Measurements from ENCODE around the gene HEATR3. TPM values are rescaled to one million over a fixed set of nuclear protein-coding genes. Genes with fewer than 3 reads are reported as not detected.
"Not testable (repeated sequence)": the region's sequence is repeated elsewhere in the genome, so short reads cannot be mapped to it uniquely, and the experiment has no call there.

HEATR3 gene
- total and polyA plus RNA-seq, 2 of the 13 experiments (the other 11 are each of a cell fraction or from before 2014, with no cell fraction given), result 22.4 to 52.4 TPM

- ATAC-seq, result no peak
- ChIA-PET CTCF (ENCODE audit: low intra/inter-chr PET ratio, low total read pairs) (no interaction called here), POLR2A (no interaction called here)
- no peak overlapping the region for H3K27ac ChIP-seq (ENCODE audit: extremely low read length, insufficient read depth, low read length)
- 59% methylated on average over 4 of the region's 4 CpGs for WGBS (ENCODE audit: low lambda C conversion rate)
- no peaks in the 10 kb centered on the region for H3K36me3 ChIP-seq (replicated peaks in 1 of 2; ENCODE audit: control insufficient read depth in 1 of 2, insufficient read depth in 2 of 2, low read length in 2 of 2)
- no peaks in the 10 kb centered on the region for H3K79me2 ChIP-seq (ENCODE audit: insufficient read depth, low read length)
- no peaks in the 10 kb centered on the region for H3K9me3 ChIP-seq (ENCODE audit: low read length)
- H3K27me3 ChIP-seq (ENCODE audit: control insufficient read depth in 1 of 2, insufficient read depth in 2 of 2, low read length in 2 of 2), result no peaks in the 10 kb centered on the region
- peaks cover 2% of the 10 kb centered on the region for H3K4me1 ChIP-seq (ENCODE audit: insufficient read depth, low read length)
- FAIRE-seq, result no peak
- no peak overlapping the region for H3K9ac ChIP-seq (ENCODE audit: insufficient read depth, low read depth, low read length)
- H3K4me2 ChIP-seq (ENCODE audit: low read depth, low read length), result no peak overlapping the region
- BruUV-seq (replicated peaks), result no TSS peak
- H4K20me1 ChIP-seq (ENCODE audit: insufficient read depth, low read length), result no peaks in the 10 kb centered on the region
- no peak overlapping the region for H2AFZ ChIP-seq (ENCODE audit: low read length)
- intact Hi-C loops (cut with micrococcal nuclease; ENCODE audit: unreplicated experiment), result no loop called here
- in situ Hi-C loops (cut with HindIII; ENCODE audit: extremely low pct_ligation_motif_present, low pct_unique_long_range_greater_than_20kb), result no loop called here
- no peak for TF ChIP-seq MXD3 (CRISPR knock-in tag; IDR thresholded peaks at IDR 0.05)
- TF ChIP-seq ZKSCAN5 (CRISPR knock-in tag; IDR thresholded peaks at IDR 0.05), result no peak
- TF ChIP-seq, protein P1, sequence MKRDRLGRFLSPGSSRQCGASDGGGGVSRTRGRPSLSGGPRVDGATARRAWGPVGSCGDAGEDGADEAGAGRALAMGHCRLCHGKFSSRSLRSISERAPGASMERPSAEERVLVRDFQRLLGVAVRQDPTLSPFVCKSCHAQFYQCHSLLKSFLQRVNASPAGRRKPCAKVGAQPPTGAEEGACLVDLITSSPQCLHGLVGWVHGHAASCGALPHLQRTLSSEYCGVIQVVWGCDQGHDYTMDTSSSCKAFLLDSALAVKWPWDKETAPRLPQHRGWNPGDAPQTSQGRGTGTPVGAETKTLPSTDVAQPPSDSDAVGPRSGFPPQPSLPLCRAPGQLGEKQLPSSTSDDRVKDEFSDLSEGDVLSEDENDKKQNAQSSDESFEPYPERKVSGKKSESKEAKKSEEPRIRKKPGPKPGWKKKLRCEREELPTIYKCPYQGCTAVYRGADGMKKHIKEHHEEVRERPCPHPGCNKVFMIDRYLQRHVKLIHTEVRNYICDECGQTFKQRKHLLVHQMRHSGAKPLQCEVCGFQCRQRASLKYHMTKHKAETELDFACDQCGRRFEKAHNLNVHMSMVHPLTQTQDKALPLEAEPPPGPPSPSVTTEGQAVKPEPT (CRISPR knock-in tag; IDR thresholded peaks at IDR 0.05; ENCODE audit: low read depth), result no peak
- no peak for TF ChIP-seq RFXAP (CRISPR knock-in tag; IDR thresholded peaks at IDR 0.05; ENCODE audit: borderline replicate concordance)
- TF ChIP-seq TEF (CRISPR knock-in tag; IDR thresholded peaks at IDR 0.05), result no peak
- no peak for TF ChIP-seq SPEN (CRISPR knock-in tag; IDR thresholded peaks at IDR 0.05; ENCODE audit: low read depth)
- TF ChIP-seq NFKB2 (CRISPR knock-in tag; IDR thresholded peaks at IDR 0.05; ENCODE audit: borderline replicate concordance), result no peak
- TF ChIP-seq HDAC2 (CRISPR knock-in tag; IDR thresholded peaks at IDR 0.05), result no peak
- no peak overlapping the region for H3K4me3 ChIP-seq (replicated peaks in 1 of 3; ENCODE audit: insufficient read depth in 1 of 3, low read depth in 2 of 3, low read length in 3 of 3)
- no peak for DNase-seq (ENCODE audit: low spot score)
Measured at GRCh38 chr16:50126183-50126582, 60.4 kb downstream of the HEATR3 start.

- intact Hi-C loops (cut with micrococcal nuclease; ENCODE audit: unreplicated experiment), result loop anchor here (10.0 kb wide), 1 partner anchor 222 kb away; no protein-coding TSS in a partner anchor
- H3K27me3 ChIP-seq (ENCODE audit: control insufficient read depth in 1 of 2, insufficient read depth in 2 of 2, low read length in 2 of 2); H3K9ac ChIP-seq (ENCODE audit: insufficient read depth, low read depth, low read length); H3K36me3 ChIP-seq (replicated peaks in 1 of 2; ENCODE audit: control insufficient read depth in 1 of 2, insufficient read depth in 2 of 2, low read length in 2 of 2); H3K27ac ChIP-seq (ENCODE audit: extremely low read length, insufficient read depth, low read length); H3K4me2 ChIP-seq (ENCODE audit: low read depth, low read length); CTCF ChIA-PET (ENCODE audit: low intra/inter-chr PET ratio, low total read pairs); H3K9me3 ChIP-seq (ENCODE audit: low read length); H2AFZ ChIP-seq (ENCODE audit: low read length); H3K4me1 ChIP-seq (ENCODE audit: insufficient read depth, low read length); H4K20me1 ChIP-seq (ENCODE audit: insufficient read depth, low read length); in situ Hi-C loops (cut with HindIII; ENCODE audit: extremely low pct_ligation_motif_present, low pct_unique_long_range_greater_than_20kb); BruUV-seq (replicated peaks); H3K79me2 ChIP-seq (ENCODE audit: insufficient read depth, low read length); FAIRE-seq; ATAC-seq; DNase-seq (ENCODE audit: low spot score); H3K4me3 ChIP-seq (replicated peaks in 1 of 3; ENCODE audit: insufficient read depth in 1 of 3, low read depth in 2 of 3, low read length in 3 of 3): not testable (repeated sequence)
- 33% methylated on average over 7 of the region's 7 CpGs for WGBS (ENCODE audit: low lambda C conversion rate)
- POLR2A ChIA-PET, result interaction anchor here (1.1 kb wide), 1 partner anchor 11 kb away, joined by 4 read pairs; no protein-coding TSS in a partner anchor
Measured at GRCh38 chr16:50132571-50132970, 66.8 kb downstream of the HEATR3 start.

All from HepG2 (cell line).